Cerebellar nuclear complex (tissue), 1 donor: ENCODE results near the gene FASLG.

Experiments used
- DNase-seq, 2 experiments: peaks; one replicate each; lab custom pipeline; 2025; lab: John Stamatoyannopoulos, UW

Gene FASLG

GRCh38 chr1:172647110-172647564, 11.8 kb upstream of the FASLG start:
- no peak for DNase-seq

DNA sequence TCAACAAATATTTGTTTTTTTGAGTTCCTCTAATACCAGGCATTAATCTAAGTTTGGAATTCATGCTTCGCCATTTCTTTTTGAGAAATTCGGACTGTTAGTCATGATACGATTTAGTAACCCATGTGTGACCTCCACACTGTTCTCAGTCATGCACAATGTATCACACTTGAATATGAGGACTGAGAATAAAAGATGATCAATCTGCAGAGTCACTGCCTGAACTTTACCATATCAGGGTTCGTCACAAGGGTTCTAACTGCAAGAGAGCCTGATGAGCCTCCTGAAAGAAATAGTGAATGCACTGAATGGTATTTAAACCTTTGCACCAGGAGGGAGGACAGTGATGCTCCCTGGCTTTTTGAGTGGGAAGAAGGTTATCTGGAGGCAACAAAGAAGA, 10.9 kb upstream of the FASLG start:
- DNase-seq, result no peak

DNA sequence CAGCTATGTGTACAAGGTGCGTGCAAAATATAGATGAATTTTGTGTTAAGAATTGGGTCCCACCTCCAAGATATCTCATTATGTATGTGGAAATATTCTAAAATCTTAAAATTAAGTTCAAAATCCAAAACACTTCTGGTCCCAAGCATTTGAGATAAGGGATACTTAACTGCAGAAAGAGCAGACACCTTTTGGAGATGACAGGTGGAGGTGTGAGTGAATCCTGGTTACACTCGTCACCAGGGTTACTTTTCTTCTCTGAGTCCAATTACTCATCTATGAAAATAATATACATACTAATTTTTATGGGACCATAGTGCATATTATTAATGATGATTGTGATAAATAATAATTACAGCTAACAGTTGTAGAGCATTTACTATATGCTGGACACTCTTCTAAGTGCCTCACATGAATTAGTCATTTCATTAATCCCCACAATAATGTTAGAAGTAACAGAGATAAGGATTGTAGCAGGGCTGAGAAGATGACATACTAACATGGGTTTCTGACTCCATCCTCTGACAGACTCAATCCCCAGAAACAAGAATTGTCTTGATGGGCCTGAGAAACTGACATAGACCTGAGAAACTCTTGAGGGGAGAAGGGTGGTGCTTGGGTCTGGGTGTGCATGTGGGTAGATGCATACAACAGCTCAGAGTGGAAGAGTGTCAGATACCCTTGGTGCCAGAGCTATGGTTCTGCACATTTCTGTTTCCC, 8.3 kb upstream of the FASLG start:
- DNase-seq, result no peak

GRCh38 chr1:172653015-172653709, 5.7 kb upstream of the FASLG start:
- no peak for DNase-seq

DNA sequence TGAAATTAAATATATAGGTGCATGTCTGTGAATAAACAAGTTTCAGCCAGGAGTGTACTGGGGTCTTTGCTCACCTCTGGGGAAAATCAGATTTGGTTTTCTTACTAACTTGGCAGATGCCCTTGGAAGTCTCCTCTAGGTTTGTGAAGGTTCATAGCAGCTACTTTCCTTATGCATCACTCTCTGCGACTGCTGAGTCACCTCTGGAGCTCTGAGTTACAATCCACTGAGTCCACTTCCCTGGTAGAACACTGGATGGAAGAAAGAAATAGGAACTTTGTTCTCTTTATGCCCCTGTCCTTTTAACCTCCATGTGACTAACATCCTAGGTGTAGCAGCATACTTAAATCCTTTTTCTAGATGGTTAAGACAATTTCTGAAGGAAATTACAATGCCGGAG, 4.4 kb upstream of the FASLG start:
- no peak for DNase-seq

DNA sequence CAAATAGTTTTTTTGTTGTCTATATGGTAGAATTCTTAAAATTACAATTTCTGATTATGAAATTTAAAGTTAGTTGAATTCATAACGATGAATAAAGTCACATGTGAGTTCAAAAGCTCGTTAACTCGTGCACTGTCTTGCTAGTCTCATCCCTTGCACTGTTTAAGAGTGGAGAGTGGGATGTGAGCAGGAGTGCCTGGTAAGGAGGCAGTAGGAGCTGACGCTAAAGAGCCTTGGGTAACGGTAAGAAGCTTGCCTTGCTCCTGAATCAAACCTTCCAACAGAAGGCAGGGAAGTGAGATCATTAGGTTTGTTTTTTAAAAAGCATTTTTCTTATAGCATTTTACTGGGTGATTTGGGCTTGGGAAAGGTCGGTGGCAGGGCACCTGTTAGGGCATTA, 2.3 kb upstream of the FASLG start:
- no peak for DNase-seq

DNA sequence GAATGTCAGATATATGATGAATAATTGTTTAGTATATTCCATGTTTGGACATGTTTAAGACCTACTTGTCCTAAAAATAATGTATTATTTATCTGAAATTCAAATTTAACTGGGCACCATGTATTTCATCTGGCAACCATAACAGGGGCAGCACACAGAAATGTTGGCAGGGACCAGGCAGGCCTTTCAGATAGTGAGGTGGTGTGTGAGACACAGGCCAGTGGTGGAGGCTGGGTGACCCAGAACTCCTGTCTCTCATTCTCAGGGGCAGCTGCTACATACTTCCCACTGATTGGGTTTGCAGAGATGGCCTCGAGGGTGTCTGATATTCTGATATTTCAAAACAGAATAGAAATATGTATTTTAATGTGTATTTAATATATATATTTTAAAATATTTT, 1.3 kb upstream of the FASLG start:
- DNase-seq, result no peak

GRCh38 chr1:172661107-172661506, 2.2 kb downstream of the FASLG start:
- no peak for DNase-seq

- DNase-seq, result no peak
Observed at GRCh38 chr1:172662464-172663109, 3.7 kb downstream of the FASLG start.

DNA sequence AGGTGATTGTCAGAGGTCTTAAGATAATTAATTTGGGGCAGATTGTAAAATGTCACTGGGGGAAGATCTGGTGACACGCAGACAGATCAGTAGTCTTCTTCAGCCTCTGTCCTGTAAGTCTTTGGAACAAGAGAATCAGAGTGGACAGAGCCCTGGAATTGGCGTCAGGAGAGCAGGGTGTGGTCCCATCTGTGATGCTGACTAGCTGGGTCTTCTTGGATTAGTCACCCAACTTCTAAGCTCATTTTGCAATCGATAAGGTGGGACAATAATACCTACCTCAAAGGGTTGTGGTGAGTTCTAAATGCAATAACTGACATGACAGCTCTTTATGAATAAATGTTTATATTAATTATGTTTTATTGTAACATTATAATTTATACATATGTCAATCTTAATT, 4.8 kb downstream of the FASLG start:
- no peak for DNase-seq

- no peak for DNase-seq
Observed at GRCh38 chr1:172668097-172668496, 9.2 kb downstream of the FASLG start.

DNA sequence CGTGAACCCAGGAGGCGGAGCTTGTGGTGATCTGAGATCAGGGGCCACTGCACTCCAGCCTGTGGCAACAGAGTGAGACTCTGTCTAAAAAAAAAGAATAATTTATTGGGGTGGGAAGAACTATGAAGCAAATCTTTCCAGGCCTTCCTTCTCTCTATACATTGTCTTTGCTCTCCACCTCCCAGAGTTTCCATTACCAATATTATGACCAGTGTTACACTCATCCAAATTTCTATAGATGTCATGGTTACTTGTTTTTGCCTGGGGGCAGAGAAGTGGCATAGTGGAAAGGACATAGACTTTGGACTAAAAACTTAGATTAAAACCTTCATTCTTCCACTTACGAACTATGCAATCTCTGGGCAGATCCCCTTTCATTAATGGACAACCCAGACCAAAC, 10.1 kb downstream of the FASLG start:
- no peak for DNase-seq

- no peak for DNase-seq
Observed at GRCh38 chr1:172670316-172670715, 11.4 kb downstream of the FASLG start.

DNA sequence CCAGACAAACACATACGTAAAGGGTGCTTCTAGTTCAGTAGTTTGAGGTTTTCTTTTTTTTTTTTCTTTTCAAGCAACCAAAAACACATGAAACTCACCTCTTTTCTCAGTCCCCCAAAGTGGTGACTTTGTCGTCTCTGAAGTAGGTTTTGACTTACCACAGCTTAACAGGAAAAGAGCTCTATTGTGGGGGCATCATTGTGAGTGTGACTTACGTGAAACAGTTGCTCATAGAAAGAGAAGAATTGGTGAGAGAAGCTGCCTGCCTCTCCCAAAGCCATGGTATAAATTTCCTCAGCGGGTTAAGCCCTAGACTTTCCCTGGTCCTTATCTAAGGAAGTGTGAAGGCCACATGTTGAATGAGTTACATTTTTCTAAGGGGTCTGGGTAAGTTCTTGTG, 11.9 kb downstream of the FASLG start:
- DNase-seq, result no peak

- DNase-seq, result no peak
Observed at GRCh38 chr1:172671591-172671990, 12.7 kb downstream of the FASLG start.

DNA sequence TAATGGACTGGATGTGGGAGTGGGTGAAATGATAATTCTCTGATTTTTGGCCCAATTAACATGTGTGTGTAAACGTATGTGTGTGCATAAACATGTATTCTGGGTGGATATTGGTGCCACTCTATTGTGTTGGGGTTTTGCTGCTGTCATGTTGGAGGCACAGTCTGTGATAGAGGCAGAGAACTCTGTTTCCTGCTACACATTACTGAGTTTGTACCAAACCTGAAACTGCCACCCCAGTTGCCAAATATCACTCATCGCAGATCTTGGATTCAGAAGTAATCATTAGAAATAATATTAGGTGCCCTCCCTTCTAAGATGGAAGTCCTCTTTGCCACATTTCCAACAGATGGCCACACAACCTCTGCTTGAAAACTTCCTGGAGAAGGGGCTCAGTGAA, 13.8 kb downstream of the FASLG start:
- DNase-seq, result no peak

GRCh38 chr1:172673761-172674160, 14.9 kb downstream of the FASLG start:
- DNase-seq, result no peak

DNA sequence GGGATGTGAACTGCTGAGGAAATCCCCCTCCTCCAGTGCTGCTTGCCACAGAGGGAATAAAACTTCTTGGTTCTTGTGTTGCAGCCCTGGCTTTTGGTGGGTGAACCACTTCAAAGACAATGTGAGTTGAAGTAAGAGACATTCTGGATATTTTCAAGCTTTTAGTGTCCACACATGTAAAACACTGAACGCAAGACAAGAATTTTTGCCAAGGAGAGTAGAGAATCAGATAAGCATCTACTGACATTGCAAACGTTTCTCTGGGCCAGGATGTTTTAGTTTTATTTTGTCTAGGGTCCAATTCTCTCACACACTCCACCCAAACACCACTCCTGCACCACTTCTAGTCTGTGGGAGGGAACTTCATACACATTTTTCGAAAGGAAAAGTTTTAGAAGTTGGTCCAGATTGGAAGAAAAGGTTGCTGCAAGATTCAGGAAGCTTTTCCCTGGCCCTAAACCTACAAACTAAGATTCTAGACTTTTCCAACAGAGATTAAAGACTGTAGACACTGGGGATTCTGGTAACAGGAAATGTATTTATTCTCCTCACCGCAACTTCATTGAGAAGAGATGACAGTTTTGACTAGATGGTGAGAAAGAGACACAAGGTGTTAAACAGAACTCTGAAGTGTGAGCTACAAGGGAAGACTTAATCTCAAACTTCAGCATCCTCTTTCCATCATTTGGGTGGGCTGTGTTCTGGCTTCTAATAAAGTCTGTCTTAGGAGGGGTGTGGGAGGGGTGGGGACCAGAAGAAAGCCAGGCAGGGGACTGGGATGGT, 16.1 kb downstream of the FASLG start:
- no peak for DNase-seq

DNA sequence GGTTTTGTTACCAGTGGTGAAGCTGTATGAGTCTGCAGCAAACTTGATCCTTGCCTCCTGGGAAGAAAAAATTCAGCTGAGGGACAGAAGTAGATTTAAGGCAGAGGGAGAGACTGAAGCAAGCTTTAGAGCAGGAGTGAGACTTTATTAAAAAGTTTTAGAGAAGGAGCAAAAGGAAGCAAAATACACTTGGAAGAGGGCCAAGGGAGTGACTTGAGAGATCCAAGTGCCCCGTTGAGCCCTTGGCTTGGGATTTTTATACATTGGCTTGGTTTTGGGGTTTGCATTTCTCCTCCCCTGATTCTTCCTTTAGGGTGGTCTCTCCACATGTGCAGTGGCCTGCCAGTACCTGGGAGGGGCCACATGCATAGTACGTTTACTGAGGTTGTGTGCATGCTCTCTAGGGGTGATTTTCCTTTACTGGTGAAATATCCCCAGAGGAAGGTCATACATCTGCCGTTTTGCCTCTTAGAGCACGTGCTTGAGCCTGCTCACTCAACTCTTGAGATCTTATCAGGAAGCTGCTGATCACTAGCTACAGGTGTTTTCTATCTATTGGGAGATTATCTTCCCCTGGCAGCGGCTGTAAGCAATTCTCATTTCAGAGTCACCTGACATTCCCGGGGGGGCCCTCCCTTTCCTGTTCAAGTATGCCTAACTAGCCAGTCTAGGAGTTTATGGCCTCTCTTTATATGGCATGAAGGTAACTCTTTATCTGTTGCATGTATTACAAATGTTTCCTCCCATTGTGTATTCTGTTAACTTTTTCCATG, 20.3 kb downstream of the FASLG start:
- no peak for DNase-seq

- no peak for DNase-seq
Observed at GRCh38 chr1:172680244-172680643, 21.3 kb downstream of the FASLG start.

GRCh38 chr1:172680733-172681275, 21.9 kb downstream of the FASLG start:
- DNase-seq, result no peak
